HAP-1 (cell line): ENCODE measurements around the gene RBM14.

Source experiments
- DNase-seq, 2 experiments: peaks; one replicate each; pipeline ENCODE4 v3.0.0-alpha.2; 2016 to 2020; ENCODE audit warnings: low spot score in 2 of 2
- H3K27me3 ChIP-seq: fragments of 250-450 bp; sonication (Bioruptor Pico); 2 replicates; pipeline ENCODE4 v1.5.1; 2020; ENCODE audit warnings: low read depth, mild to moderate bottlenecking, moderate library complexity
- H3K36me3 ChIP-seq: fragments of 250-450 bp; sonication (Bioruptor Pico); replicated peaks from 2 replicates; pipeline ENCODE4 v1.5.1; 2020; ENCODE audit warnings: mild to moderate bottlenecking
- H3K4me1 ChIP-seq: fragments of 250-450 bp; sonication (Bioruptor Pico); 2 replicates; pipeline ENCODE4 v1.5.1; 2020; ENCODE audit warnings: mild to moderate bottlenecking
- H3K4me3 ChIP-seq: fragments of 250-450 bp; sonication (Bioruptor Pico); 2 replicates; pipeline ENCODE4 v1.5.1; 2020; ENCODE audit warnings: mild to moderate bottlenecking, moderate library complexity
- H3K9me3 ChIP-seq: fragments of 250-450 bp; sonication (Bioruptor Pico); 2 replicates; pipeline ENCODE4 v1.5.1; 2020; ENCODE audit warnings: mild to moderate bottlenecking, moderate library complexity
- in situ Hi-C: fragments of 300-500 bp; cut with MboI; formaldehyde crosslinking; loops from 3 replicates; pipeline ENCODE4 v1.14.3; 2020; ENCODE audit warnings: low sequenced_read_pairs, inconsistent platforms, mixed read lengths

Gene RBM14

GRCh38 chr11:66653123-66653522 is 36.7 kb downstream of the RBM14 start:
- Histone ChIP-seq H3K36me3 (peaks cover 55% of the 10 kb centered on the region), H3K27me3 (no peaks in the 10 kb centered on the region), H3K9me3 (no peaks in the 10 kb centered on the region), H3K4me3 (no peak overlapping the region), H3K4me1 (no peaks in the 10 kb centered on the region)
- in situ Hi-C loops, result no loop called here
- no peak for DNase-seq

GRCh38 chr11:66659763-66660162 is 43.3 kb downstream of the RBM14 start:
- Histone ChIP-seq H3K4me1 (no peaks in the 10 kb centered on the region), H3K27me3 (no peaks in the 10 kb centered on the region), H3K4me3 (no peak overlapping the region), H3K9me3 (no peaks in the 10 kb centered on the region), H3K36me3 (peaks cover 43% of the 10 kb centered on the region)
- no peak for DNase-seq
- in situ Hi-C loops, result no loop called here

GRCh38 chr11:66663741-66664296 is 47.4 kb downstream of the RBM14 start:
- Histone ChIP-seq H3K4me3 (no peak overlapping the region), H3K36me3 (peaks cover 69% of the 10 kb centered on the region), H3K4me1 (no peaks in the 10 kb centered on the region), H3K27me3 (no peaks in the 10 kb centered on the region), H3K9me3 (no peaks in the 10 kb centered on the region)
- DNase-seq, result no peak
- in situ Hi-C loops, result no loop called here

DNA sequence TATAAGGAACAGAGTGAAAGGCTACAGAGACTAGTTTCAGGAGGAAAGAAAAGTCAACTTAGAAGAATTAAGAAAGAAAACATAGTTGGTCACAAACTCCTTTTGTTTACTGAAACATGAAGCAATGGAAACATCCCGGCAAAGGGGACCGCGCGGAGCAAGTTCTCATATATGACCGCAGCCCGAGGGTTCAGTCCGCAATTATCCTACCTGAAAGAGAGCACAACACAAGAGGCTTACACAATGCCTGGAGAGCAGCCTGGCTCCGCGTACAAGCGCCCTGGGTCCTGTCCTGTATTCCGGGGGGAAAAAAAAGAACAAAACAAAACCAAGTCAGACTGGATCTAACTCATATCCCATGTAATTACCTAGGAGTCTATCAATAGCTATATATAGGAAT is 48.9 kb downstream of the RBM14 start:
- no peak for DNase-seq
- in situ Hi-C loops, result no loop called here
- Histone ChIP-seq H3K36me3 (peaks cover 70% of the 10 kb centered on the region), H3K27me3 (no peaks in the 10 kb centered on the region), H3K4me3 (no peak overlapping the region), H3K4me1 (no peaks in the 10 kb centered on the region), H3K9me3 (no peaks in the 10 kb centered on the region)

GRCh38 chr11:66670816-66671215 is 54.4 kb downstream of the RBM14 start:
- Histone ChIP-seq H3K9me3 (no peaks in the 10 kb centered on the region), H3K4me1 (peaks cover 7% of the 10 kb centered on the region), H3K36me3 (peaks cover 47% of the 10 kb centered on the region), H3K4me3 (no peak overlapping the region), H3K27me3 (no peaks in the 10 kb centered on the region)
- no peak for DNase-seq
- in situ Hi-C loops, result no loop called here

GRCh38 chr11:66674964-66675602 is 58.7 kb downstream of the RBM14 start:
- H3K9me3 ChIP-seq, result no peaks in the 10 kb centered on the region
- peaks cover 22% of the 10 kb centered on the region for H3K36me3 ChIP-seq
- in situ Hi-C loops, result no loop called here
- no peak overlapping the region for H3K4me3 ChIP-seq
- no peak for DNase-seq
- no peaks in the 10 kb centered on the region for H3K27me3 ChIP-seq
- peaks cover 22% of the 10 kb centered on the region for H3K4me1 ChIP-seq

DNA sequence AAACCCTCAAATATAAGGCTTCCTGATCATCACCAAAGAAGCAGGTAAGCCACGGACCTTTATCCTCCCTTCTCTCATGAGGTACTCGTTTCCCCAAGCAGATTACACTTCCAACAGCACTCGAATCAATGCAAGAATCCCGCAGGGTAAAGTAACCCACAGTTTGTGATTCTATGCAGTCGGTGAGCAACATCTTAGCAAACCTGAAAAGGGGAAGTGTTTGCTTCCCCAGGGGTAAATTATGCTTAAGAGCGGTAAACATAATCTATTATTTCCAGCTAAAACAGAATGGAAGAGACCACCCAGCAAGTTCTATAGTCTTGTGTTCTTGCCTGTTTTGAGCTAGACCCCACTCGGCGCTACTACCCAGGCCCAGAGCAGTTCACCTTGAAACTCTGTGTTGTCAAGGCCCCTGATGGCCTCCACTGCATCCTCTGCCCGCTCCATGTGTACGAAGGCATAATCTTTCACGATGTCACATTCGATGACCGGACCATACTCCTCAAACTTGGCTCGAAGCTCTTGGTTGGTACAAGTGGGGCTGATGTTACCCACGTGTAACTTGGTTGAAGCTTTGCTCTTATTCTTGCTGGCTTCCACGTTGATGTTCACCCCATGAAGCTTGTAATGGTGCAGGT is 60.0 kb downstream of the RBM14 start:
- H3K4me3 ChIP-seq, result no peak overlapping the region
- peaks cover 22% of the 10 kb centered on the region for H3K4me1 ChIP-seq
- H3K27me3 ChIP-seq, result no peaks in the 10 kb centered on the region
- peaks cover 13% of the 10 kb centered on the region for H3K36me3 ChIP-seq
- in situ Hi-C loops, result no loop called here
- no peaks in the 10 kb centered on the region for H3K9me3 ChIP-seq
- DNase-seq, result no peak
